D721Med (cell line): ENCODE data around the gene AMPH.

Experiments used
- DNase-seq: peaks from one replicate; pipeline ENCODE4 v3.0.0; 2011; ENCODE audit warnings: low spot score; ENCODE audit not compliant: insufficient read length
- FAIRE-seq: peaks from 2 replicates; lab custom pipeline; 2011; peaks lifted over from hg19 to GRCh38; lab: Jason Lieb, UNC
- TF ChIP-seq, protein P1 (sequence below): IDR thresholded peaks from 2 replicates; pipeline ENCODE4 v1.5.1; 2012; ENCODE audit warnings: mild to moderate bottlenecking, control low read depth; ENCODE audit not compliant: insufficient read depth; ENCODE audit errors: missing control alignments

The AMPH gene

DNA sequence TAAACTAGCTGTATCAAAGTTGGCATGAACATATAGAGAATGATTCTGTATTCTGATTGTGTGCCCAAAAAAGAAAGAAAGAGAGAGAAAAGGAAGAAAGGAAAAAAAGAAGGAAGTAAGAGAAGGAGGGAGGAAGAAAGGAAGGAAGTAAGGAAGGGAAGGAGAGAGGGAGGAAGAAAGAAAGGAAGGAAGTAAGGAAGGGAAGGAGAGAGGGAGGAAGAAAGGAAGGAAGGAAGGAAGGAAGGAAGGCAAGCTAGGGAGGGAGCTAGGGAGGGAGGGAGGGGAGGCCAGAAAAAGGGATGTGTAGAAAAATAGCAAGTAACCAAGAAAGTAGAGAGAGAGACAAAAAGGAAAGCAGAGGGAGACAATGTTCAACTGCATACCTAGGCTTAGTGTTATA lies 297.0 kb downstream of the AMPH start:
- TF ChIP-seq, protein P1, sequence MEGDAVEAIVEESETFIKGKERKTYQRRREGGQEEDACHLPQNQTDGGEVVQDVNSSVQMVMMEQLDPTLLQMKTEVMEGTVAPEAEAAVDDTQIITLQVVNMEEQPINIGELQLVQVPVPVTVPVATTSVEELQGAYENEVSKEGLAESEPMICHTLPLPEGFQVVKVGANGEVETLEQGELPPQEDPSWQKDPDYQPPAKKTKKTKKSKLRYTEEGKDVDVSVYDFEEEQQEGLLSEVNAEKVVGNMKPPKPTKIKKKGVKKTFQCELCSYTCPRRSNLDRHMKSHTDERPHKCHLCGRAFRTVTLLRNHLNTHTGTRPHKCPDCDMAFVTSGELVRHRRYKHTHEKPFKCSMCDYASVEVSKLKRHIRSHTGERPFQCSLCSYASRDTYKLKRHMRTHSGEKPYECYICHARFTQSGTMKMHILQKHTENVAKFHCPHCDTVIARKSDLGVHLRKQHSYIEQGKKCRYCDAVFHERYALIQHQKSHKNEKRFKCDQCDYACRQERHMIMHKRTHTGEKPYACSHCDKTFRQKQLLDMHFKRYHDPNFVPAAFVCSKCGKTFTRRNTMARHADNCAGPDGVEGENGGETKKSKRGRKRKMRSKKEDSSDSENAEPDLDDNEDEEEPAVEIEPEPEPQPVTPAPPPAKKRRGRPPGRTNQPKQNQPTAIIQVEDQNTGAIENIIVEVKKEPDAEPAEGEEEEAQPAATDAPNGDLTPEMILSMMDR: no peak
- FAIRE-seq (no peak), DNase-seq (no peak)
